ENCODE data around the gene HHAT.

- TF ChIP-seq CTCF (IDR thresholded peaks at IDR 0.05 in 4 of 5, conservative IDR thresholded peaks at IDR 0.05 in 1 of 5) (no peak), POLR2A (IDR thresholded peaks at IDR 0.05) (no peak)
Observed at GRCh38 chr1:210298296-210298695, 30.4 kb upstream of the HHAT start.

Measured in gastrocnemius medialis (tissue), 4 donors.